ENCODE measurements around the gene SLC30A3. TPM values are rescaled to one million over a fixed set of nuclear protein-coding genes. Genes with fewer than 3 reads are reported as not detected.

Gene SLC30A3
- total and polyA plus RNA-seq, 2 of the 13 experiments (the other 11 are each of a cell fraction or from before 2014, with no cell fraction given), result 0.38 to 0.79 TPM

GRCh38 chr2:27211943-27212625 lies 50.8 kb downstream of the SLC30A3 start, which contains the start of the genes ATRAID and SLC5A6 (continued):
- peak; percentile 68; the same call in 1 of the 2 replicates for TF ChIP-seq CREB1 (IDR thresholded peaks at IDR 0.05)
- TF ChIP-seq CREB1 (CRISPR knock-in tag; IDR thresholded peaks at IDR 0.05), result 0 out of 2 replicates have a peak, but pooled peaks have one; percentile 31
- peak; percentile 90 for TF ChIP-seq ZNF749 (CRISPR knock-in tag; IDR thresholded peaks at IDR 0.05; ENCODE audit: borderline replicate concordance)
- peak; percentile 77; the same call in 1 of the 2 replicates for TF ChIP-seq BCL3 (CRISPR knock-in tag; IDR thresholded peaks at IDR 0.05)
- TF ChIP-seq CTCF (CRISPR knock-in tag; IDR thresholded peaks at IDR 0.05), result no peak
- TF ChIP-seq PREB (CRISPR knock-in tag; IDR thresholded peaks at IDR 0.05), result peak; percentile 70; the same call in 1 of the 2 replicates
- no peak for TF ChIP-seq ZFAT (CRISPR knock-in tag; conservative IDR thresholded peaks at IDR 0.05)
- TF ChIP-seq NFKBIZ (CRISPR knock-in tag; IDR thresholded peaks at IDR 0.05), result peak; percentile 22; the same call in 1 of the 2 replicates
- TF ChIP-seq ZBTB39 (CRISPR knock-in tag; IDR thresholded peaks at IDR 0.05), result no peak
- no peak for TF ChIP-seq EHMT2 (IDR thresholded peaks at IDR 0.05; ENCODE audit: borderline replicate concordance, low read depth, low read length)
- TF ChIP-seq MBD4 (IDR thresholded peaks at IDR 0.05; ENCODE audit: borderline replicate concordance, low read length), result no peak
- TF ChIP-seq FOXA1 (IDR thresholded peaks at IDR 0.05), result no peak
- peak; percentile 76 for TF ChIP-seq FOXA1 (CRISPR knock-in tag; IDR thresholded peaks at IDR 0.05)
- TF ChIP-seq HOXD1 (CRISPR knock-in tag; IDR thresholded peaks at IDR 0.05), result peak; percentile 79; the same call in 1 of the 2 replicates
- TF ChIP-seq MTF2 (CRISPR knock-in tag; IDR thresholded peaks at IDR 0.05; ENCODE audit: borderline replicate concordance), result no peak
- no peak for TF ChIP-seq CERS6 (CRISPR knock-in tag; IDR thresholded peaks at IDR 0.05)
- no peak; the same call in 1 of the 2 replicates for TF ChIP-seq PITX1 (CRISPR knock-in tag; IDR thresholded peaks at IDR 0.05)
- no peak for TF ChIP-seq CBX2 (IDR thresholded peaks at IDR 0.05; ENCODE audit: low read depth, low read length)
- no peak for TF ChIP-seq CBX2 (CRISPR knock-in tag; IDR thresholded peaks at IDR 0.05; ENCODE audit: low read depth)
- TF ChIP-seq ZNF709 (CRISPR knock-in tag; IDR thresholded peaks at IDR 0.05), result peak; percentile 87
- TF ChIP-seq HIC2 (CRISPR knock-in tag; IDR thresholded peaks at IDR 0.05; ENCODE audit: low read depth), result peak; percentile 43; the same call in 1 of the 2 replicates
